Small intestine (tissue), 16 donors: ENCODE results near the gene PDCD1. TPM values are rescaled to one million over a fixed set of nuclear protein-coding genes. Genes with fewer than 3 reads are reported as not detected.
"Not testable (repeated sequence)": the region's sequence is repeated elsewhere in the genome, so short reads cannot be mapped to it uniquely, and the experiment has no call there.

Experiments used
- DNase-seq, 2 donors: peaks; one replicate each; pipeline versions ENCODE4 v3.0.0 to v3.0.0-alpha.2; 2013
- FAIRE-seq: peaks from 2 replicates; lab custom pipeline; 2012; peaks lifted over from hg19 to GRCh38; lab: Jason Lieb, UNC
- H3K27ac ChIP-seq, 3 donors: one replicate each; pipeline ENCODE4 v1.5.1; 2013; ENCODE audit warnings: low read length in 2 of 3, mild to moderate bottlenecking in 2 of 3, control low read depth in 1 of 3, inconsistent platforms in 1 of 3, low read depth in 1 of 3, moderate library complexity in 1 of 3
- H3K27me3 ChIP-seq, 3 donors: one replicate each; pipeline ENCODE4 v1.6.1; 2013; ENCODE audit warnings: low read length in 3 of 3, inconsistent platforms in 1 of 3; ENCODE audit not compliant: control insufficient read depth in 3 of 3, insufficient read depth in 3 of 3
- H3K36me3 ChIP-seq, 3 donors: one replicate each; pipeline ENCODE4 v1.6.1; 2013; ENCODE audit warnings: low read length in 3 of 3, inconsistent platforms in 1 of 3, low read depth in 1 of 3, mild to moderate bottlenecking in 1 of 3, moderate library complexity in 1 of 3; ENCODE audit not compliant: control insufficient read depth in 3 of 3, insufficient read depth in 2 of 3
- H3K4me1 ChIP-seq, 3 donors: one replicate each; pipeline ENCODE4 v1.6.1; 2013; ENCODE audit warnings: low read length in 2 of 3, inconsistent platforms in 1 of 3, low read depth in 1 of 3, mild to moderate bottlenecking in 1 of 3, moderate library complexity in 1 of 3; ENCODE audit not compliant: control insufficient read depth in 3 of 3, insufficient read depth in 2 of 3
- H3K4me3 ChIP-seq, 3 donors: one replicate each; pipeline ENCODE4 v1.5.1; 2013; ENCODE audit warnings: low read length in 3 of 3, control low read depth in 1 of 3, inconsistent platforms in 1 of 3, low read depth in 1 of 3, mild to moderate bottlenecking in 1 of 3, moderate library complexity in 1 of 3
- H3K9me3 ChIP-seq, 2 donors: one replicate each; pipeline ENCODE4 v1.6.1; 2013; ENCODE audit warnings: low read depth in 1 of 2, low read length in 1 of 2; ENCODE audit not compliant: control insufficient read depth in 2 of 2, insufficient read depth in 1 of 2
- WGBS, 3 donors: extraction: QIAGEN DNeasy Blood & Tissue Kit; methylation state at CpG; one replicate each; pipeline ENCODE4 v1.1.7; 2013; 5-methylcytosine and 5-hydroxymethylcytosine counted together
- long read RNA-seq, 10 donors: transcript quantifications; one replicate each; lab custom pipeline, GENCODE V29; 2026
- polyA plus RNA-seq, 4 donors: library from polyadenylated mRNA; stranded (reverse) in 3 of 4; unstranded in 1 of 4; fragments of 200-250 nt in 3 of 4; fragments of 120-200 nt in 1 of 4; gene quantifications; one replicate each; pipeline versions ENCODE4 v1.2.1 to v1.2.3, GENCODE V29; 2013
- donor health status: healthy with polysubstance abuse.
- donor health status: control.
- donor health status: control.
- donor health status: Bipolar disorder and iron deficiency.
- donor health status: healthy.

PDCD1 gene
- 1 to 10 TPM in 1 of 4 donors, under 1 TPM in 2, not detected in 1; 0.27 to 1.2 (median 0.27) TPM for polyA plus RNA-seq
- long read RNA-seq, donor 1: 0 reads
- long read RNA-seq, donor 2: 0 reads
- long read RNA-seq, donor 3, partial matches to known transcripts: 0 of 1 reads
- long read RNA-seq, donor 3, other reads (novel, unspliced or antisense): 0 of 1 reads
- long read RNA-seq, donor 4: 0 reads
- long read RNA-seq, donor 5: 0 reads
- long read RNA-seq, donor 6: 0 reads
- long read RNA-seq, donor 7: 0 reads
- long read RNA-seq, donor 8: 0 reads
- long read RNA-seq, donor 9: 0 reads
- long read RNA-seq, donor 10: 0 reads

GRCh38 chr2:241858206-241859016 is at the start of gene PDCD1:
TSS of gene PDCD1 (minus strand) at chr2:241858894. CDS start at chr2:241858838, 56 bp downstream.
- Histone ChIP-seq H3K4me1 (peaks cover 0 to 4% (median 3%) of the 10 kb centered on the region in 3 donors), H3K4me3 (peak within 1 kb of the TSS in 1 of 3 donors; percentile 14), H3K27me3 (peaks cover 0 to 17% (median 3%) of the 10 kb centered on the region in 3 donors), H3K9me3 (no peaks in the 10 kb centered on the region), H3K27ac (peak within 1 kb of the TSS in 1 of 3 donors; percentile 57), H3K36me3 (no peaks in the 10 kb centered on the region)
- FAIRE-seq (no peak), DNase-seq (no peak)
- 36 to 51% (median 49%) methylated on average over 20 to 28 of the region's 28 CpGs for WGBS, 3 donors

- H3K4me1 ChIP-seq, H3K27me3 ChIP-seq, H3K36me3 ChIP-seq, H3K27ac ChIP-seq, H3K4me3 ChIP-seq, DNase-seq, FAIRE-seq, H3K9me3 ChIP-seq: not testable (repeated sequence)
- WGBS, 3 donors: 91 to 94% (median 92%) methylated on average over 7 of the region's 7 CpGs
Measured at GRCh38 chr2:241907831-241908230, 49.1 kb upstream of the PDCD1 start.

- FAIRE-seq: no peak
- Histone ChIP-seq H3K27ac (no peak overlapping the region), H3K27me3 (no peaks in the 10 kb centered on the region), H3K4me1 (no peaks in the 10 kb centered on the region), H3K36me3 (peaks cover 0 to 3% (median 0%) of the 10 kb centered on the region in 3 donors), H3K9me3 (no peaks in the 10 kb centered on the region), H3K4me3 (no peak overlapping the region)
- 88 to 91% (median 89%) methylated on average over 18 of the region's 18 CpGs for WGBS, 3 donors
- DNase-seq: no peak
Measured at GRCh38 chr2:241906826-241907570, 48.3 kb upstream of the PDCD1 start.

GRCh38 chr2:241906378-241906770 is 47.7 kb upstream of the PDCD1 start:
- not testable (repeated sequence) for H3K4me3 ChIP-seq, DNase-seq, FAIRE-seq, H3K36me3 ChIP-seq, H3K27ac ChIP-seq, H3K27me3 ChIP-seq, H3K4me1 ChIP-seq, H3K9me3 ChIP-seq
- WGBS, 3 donors: 73 to 86% (median 80%) methylated on average over 5 of the region's 5 CpGs

GRCh38 chr2:241905716-241906377 is 47.2 kb upstream of the PDCD1 start:
- no peaks in the 10 kb centered on the region for H3K27me3 ChIP-seq
- WGBS, 3 donors: 81 to 85% (median 84%) methylated on average over 14 of the region's 14 CpGs

GRCh38 chr2:241904791-241905710 is 46.4 kb upstream of the PDCD1 start:
- H3K4me3 ChIP-seq: no peak overlapping the region
- H3K4me1 ChIP-seq: no peaks in the 10 kb centered on the region
- H3K27ac ChIP-seq: no peak overlapping the region
- WGBS, 3 donors: 82 to 90% (median 88%) methylated on average over 27 to 29 of the region's 29 CpGs
- no peaks in the 10 kb centered on the region for H3K27me3 ChIP-seq
- H3K36me3 ChIP-seq: no peaks in the 10 kb centered on the region
- no peaks in the 10 kb centered on the region for H3K9me3 ChIP-seq
- DNase-seq (no peak), FAIRE-seq (no peak)

More at GRCh38 chr2:241905716-241906377, 47.2 kb upstream of the PDCD1 start:
- DNase-seq (peak in 1 of 2 donors; percentile 43), FAIRE-seq (no peak)
- Histone ChIP-seq H3K27ac (no peak overlapping the region), H3K4me3 (no peak overlapping the region), H3K4me1 (no peaks in the 10 kb centered on the region), H3K9me3 (no peaks in the 10 kb centered on the region), H3K36me3 (peaks cover 0 to 3% (median 0%) of the 10 kb centered on the region in 3 donors)

- 87 to 89% (median 88%) methylated on average over 17 to 19 of the region's 19 CpGs for WGBS, 3 donors
- FAIRE-seq (no peak), DNase-seq (no peak)
- Histone ChIP-seq H3K9me3 (no peaks in the 10 kb centered on the region), H3K27ac (no peak overlapping the region), H3K27me3 (no peaks in the 10 kb centered on the region), H3K36me3 (no peaks in the 10 kb centered on the region), H3K4me1 (no peaks in the 10 kb centered on the region), H3K4me3 (no peak overlapping the region)
Measured at GRCh38 chr2:241904011-241904718, 45.5 kb upstream of the PDCD1 start.
